ENCODE measurements around the gene ATRX.
"Not testable (repeated sequence)": the region's sequence is repeated elsewhere in the genome, so short reads cannot be mapped to it uniquely, and the experiment has no call there.

The ATRX gene

DNA sequence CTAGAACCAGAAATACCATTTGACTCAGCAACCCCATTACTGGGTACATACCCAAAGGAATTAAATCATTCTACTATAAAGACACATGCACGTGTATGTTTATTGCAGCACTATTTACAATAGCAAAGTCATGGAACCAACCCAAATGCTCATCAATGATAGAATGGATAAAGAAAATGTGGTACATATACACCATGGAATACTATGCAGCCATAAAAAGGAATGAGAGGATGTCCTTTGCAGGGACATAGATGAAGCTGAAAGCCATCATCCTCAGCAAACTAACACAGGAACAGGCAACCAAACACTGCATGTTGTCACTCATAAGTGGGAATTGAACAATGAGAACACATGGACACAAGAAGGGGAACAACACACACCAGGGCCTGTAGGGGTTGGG, 285.9 kb downstream of the ATRX start:
- DNase-seq (ENCODE audit: low spot score) = not testable (repeated sequence)

DNA sequence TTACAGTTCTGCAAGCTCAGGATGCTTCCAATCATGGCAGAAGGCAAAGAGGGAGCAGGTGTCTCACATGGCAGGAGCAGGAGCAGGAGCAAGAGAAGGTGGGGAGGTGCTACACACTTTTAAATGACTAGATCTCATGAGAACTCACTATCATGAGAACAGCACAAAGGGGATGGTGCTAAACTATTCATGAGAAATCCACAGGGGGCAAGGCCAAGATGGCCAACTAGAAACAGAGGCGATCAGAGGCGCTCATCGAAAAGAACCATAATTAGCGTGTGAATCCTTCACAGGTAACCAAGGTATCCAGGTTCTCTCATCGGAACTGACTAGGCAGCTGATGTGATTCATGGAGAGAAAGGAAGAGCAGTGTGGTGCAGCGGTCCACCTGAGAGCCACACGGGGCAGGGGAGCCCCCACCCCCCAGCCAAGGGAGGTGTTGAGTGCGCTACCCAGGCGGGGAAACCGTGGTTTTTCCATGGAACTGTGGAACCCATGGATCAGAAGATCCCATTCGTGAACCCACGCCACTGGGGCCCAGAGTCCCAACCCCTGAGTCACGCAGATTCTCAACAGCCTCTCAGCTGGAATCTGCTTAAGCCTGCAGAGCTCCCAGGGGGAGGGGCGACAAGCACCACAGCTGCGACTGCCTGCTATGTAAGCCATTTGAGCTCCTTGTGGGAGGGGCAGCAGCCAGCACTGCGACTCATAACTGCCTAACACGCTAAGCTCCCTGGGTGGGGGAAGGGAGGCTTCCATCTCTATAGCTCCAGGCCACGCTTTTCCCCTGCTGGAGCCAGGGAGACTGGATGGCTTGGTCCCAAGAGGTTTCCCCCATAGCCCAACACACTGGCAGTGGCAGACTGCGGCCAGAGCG, 292.1 kb downstream of the ATRX start:
- DNase-seq (ENCODE audit: low spot score) = no peak

DNA sequence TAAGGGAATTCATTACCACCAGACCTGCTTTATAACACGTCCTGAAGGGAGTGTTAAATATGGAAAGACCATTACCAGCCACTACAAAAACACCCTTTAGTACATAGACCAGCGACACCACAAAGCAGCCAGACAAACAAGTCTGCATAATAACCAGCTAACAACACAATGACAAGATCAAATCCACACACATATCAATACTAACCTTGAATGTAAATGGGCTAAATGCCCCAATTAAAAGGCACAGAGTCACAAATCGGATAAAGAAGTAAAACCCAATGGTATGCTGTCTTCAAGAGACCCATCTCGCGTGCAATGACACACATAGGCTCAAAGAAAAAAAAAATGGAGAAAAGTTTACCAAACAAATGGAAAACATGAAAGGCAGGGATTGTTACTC, 302.0 kb downstream of the ATRX start:
- no peak for DNase-seq (ENCODE audit: low spot score)

DNA sequence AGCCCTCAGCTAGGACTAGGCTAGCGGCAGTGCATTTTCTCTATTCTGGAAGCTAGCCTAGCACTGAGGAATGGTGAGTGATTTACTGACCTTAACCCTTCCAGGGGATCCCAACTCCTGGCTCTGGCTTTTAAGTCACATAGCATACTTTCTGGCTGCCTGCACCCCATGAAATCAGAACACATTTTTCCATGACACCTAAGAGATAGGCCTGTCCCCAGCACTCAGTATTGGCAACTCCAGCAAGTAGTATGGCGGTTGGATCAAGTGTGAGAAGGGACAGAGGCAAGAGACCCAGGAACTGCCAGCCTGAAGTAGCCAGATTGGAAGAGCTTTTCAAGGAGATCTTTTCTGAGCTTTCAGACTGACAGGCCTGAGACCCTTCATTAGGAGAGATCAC, 330.6 kb downstream of the ATRX start:
- DNase-seq (ENCODE audit: low spot score) = no peak
